Astrocyte of the cerebellum (primary cell): ENCODE data around the gene PIGT.

Experiments
- DNase-seq: peaks from one replicate; pipeline ENCODE4 v3.0.0-alpha.2; 2011; ENCODE audit warnings: low read depth
- H3K4me3 ChIP-seq: 2 replicates; pipeline ENCODE4 v1.5.1; 2011; ENCODE audit warnings: mild to moderate bottlenecking, low read depth, low read length, moderate library complexity
- CTCF ChIP-seq: IDR thresholded peaks from 2 replicates; pipeline ENCODE4 v1.5.1; 2012; ENCODE audit warnings: low read length, low read depth, moderate library complexity, mild to moderate bottlenecking; ENCODE audit errors: missing control alignments
- in situ Hi-C: cut with HindIII; loops from 2 replicates; pipeline ENCODE4 v1.10.0; 2017; ENCODE audit warnings: low sequenced_read_pairs

The PIGT gene

GRCh38 chr20:45415822-45416637 is at the start of gene PIGT:
Gene PIGT, plus strand, starts transcription at chr20:45416141. Its CDS starts 16 bp downstream, at chr20:45416157.
- DNase-seq: peak; percentile 29
- no peak for TF ChIP-seq CTCF
- in situ Hi-C loops: no loop called here
- peak within 1 kb of the TSS; percentile 86 for H3K4me3 ChIP-seq

GRCh38 chr20:45366192-45366591 is 49.7 kb upstream of the PIGT start:
- no peak for DNase-seq
- H3K4me3 ChIP-seq: no peak overlapping the region
- no peak for TF ChIP-seq CTCF
- in situ Hi-C loops: no loop called here

GRCh38 chr20:45366631-45367030 is 49.3 kb upstream of the PIGT start:
- no peak for TF ChIP-seq CTCF
- in situ Hi-C loops: no loop called here
- no peak overlapping the region for H3K4me3 ChIP-seq
- DNase-seq: no peak

- in situ Hi-C loops: no loop called here
- no peak overlapping the region for H3K4me3 ChIP-seq
- TF ChIP-seq CTCF: no peak
- DNase-seq: no peak
These were observed 48.8 kb upstream of the PIGT start for GRCh38 chr20:45367126-45367525.

- in situ Hi-C loops: no loop called here
- DNase-seq: no peak
- H3K4me3 ChIP-seq: no peak overlapping the region
- no peak for TF ChIP-seq CTCF
These were observed 47.5 kb upstream of the PIGT start for GRCh38 chr20:45368221-45368980.

- H3K4me3 ChIP-seq: no peak overlapping the region
- in situ Hi-C loops: no loop called here
- DNase-seq: no peak
- no peak for TF ChIP-seq CTCF
These were observed 45.3 kb upstream of the PIGT start for GRCh38 chr20:45370571-45371160.
